ENCODE measurements around the gene GPR148.

GPR148 gene

GRCh38 chr2:130743278-130743677 lies 14.4 kb downstream of the GPR148 start:
- Histone ChIP-seq H3K4me2 (peak overlapping the region in 1 of 11 experiments; percentile 26; a peak in 2 of 22 replicates), H3K36me3 (no peaks in the 10 kb centered on the region), H4K20me1 (no peaks in the 10 kb centered on the region), H3K9ac (no peak overlapping the region), H3K27me3 (no peaks in the 10 kb centered on the region), H3K4me3 (no peak overlapping the region), H3K9me3 (replicated peaks in 1 of 11) (peaks cover 0 to 7% (median 0%) of the 10 kb centered on the region in 11 experiments; a peak in 5 of 22 replicates), H3K27ac (no peak overlapping the region), H3K4me1 (peaks cover 0 to 24% (median 5%) of the 10 kb centered on the region in 10 experiments; a peak in 10 of 20 replicates)
- no peak for TF ChIP-seq Cebpa-rat (IDR thresholded peaks at IDR 0.05)

GRCh38 chr2:130744287-130745117 lies 15.6 kb downstream of the GPR148 start:
- H3K9me3 ChIP-seq (replicated peaks in 1 of 11): peaks cover 0 to 7% (median 0%) of the 10 kb centered on the region in 11 experiments; a peak in 5 of 22 replicates
- no peak overlapping the region for H3K4me2 ChIP-seq
- no peaks in the 10 kb centered on the region for H4K20me1 ChIP-seq
- no peak overlapping the region for H3K4me3 ChIP-seq
- no peak overlapping the region for H3K27ac ChIP-seq
- TF ChIP-seq Cebpa-rat (IDR thresholded peaks at IDR 0.05): no peak
- peaks cover 0 to 24% (median 5%) of the 10 kb centered on the region in 10 experiments; a peak in 10 of 20 replicates for H3K4me1 ChIP-seq
- H3K27me3 ChIP-seq: no peaks in the 10 kb centered on the region
- H3K36me3 ChIP-seq: no peaks in the 10 kb centered on the region
- H3K9ac ChIP-seq: no peak overlapping the region

- Histone ChIP-seq H3K9me3 (replicated peaks in 1 of 11) (peaks cover 0 to 7% (median 0%) of the 10 kb centered on the region in 11 experiments; a peak in 5 of 22 replicates), H3K27ac (no peak overlapping the region), H3K9ac (no peak overlapping the region), H3K27me3 (peaks cover 0 to under 1% (median 0%) of the 10 kb centered on the region in 11 experiments; a peak in 1 of 22 replicates), H3K36me3 (no peaks in the 10 kb centered on the region), H3K4me3 (no peak overlapping the region), H3K4me1 (no peaks in the 10 kb centered on the region), H4K20me1 (no peaks in the 10 kb centered on the region), H3K4me2 (no peak overlapping the region)
- TF ChIP-seq Cebpa-rat (IDR thresholded peaks at IDR 0.05): no peak
These were observed 20.2 kb downstream of the GPR148 start for GRCh38 chr2:130749078-130749477.

GRCh38 chr2:130749641-130750040 lies 20.8 kb downstream of the GPR148 start:
- H3K36me3 ChIP-seq: no peaks in the 10 kb centered on the region
- TF ChIP-seq Cebpa-rat (IDR thresholded peaks at IDR 0.05): no peak
- no peak overlapping the region for H3K9ac ChIP-seq
- peaks cover under 1 to 6% (median 3%) of the 10 kb centered on the region in 11 experiments; a peak in 18 of 22 replicates for H3K27me3 ChIP-seq
- no peaks in the 10 kb centered on the region for H3K4me1 ChIP-seq
- H3K4me3 ChIP-seq: no peak overlapping the region
- H3K4me2 ChIP-seq: no peak overlapping the region
- peaks cover 0 to 1% (median 0%) of the 10 kb centered on the region in 11 experiments; a peak in 1 of 22 replicates for H4K20me1 ChIP-seq
- H3K27ac ChIP-seq: no peak overlapping the region
- H3K9me3 ChIP-seq (replicated peaks in 1 of 11): peaks cover 0 to 5% (median 0%) of the 10 kb centered on the region in 11 experiments; a peak in 5 of 22 replicates

GRCh38 chr2:130754811-130755210 lies 25.9 kb downstream of the GPR148 start:
- H3K9me3 ChIP-seq (replicated peaks in 1 of 11): no peaks in the 10 kb centered on the region
- no peaks in the 10 kb centered on the region for H3K36me3 ChIP-seq
- H3K4me1 ChIP-seq: peaks cover 0 to 9% (median 7%) of the 10 kb centered on the region in 10 experiments; a peak in 11 of 20 replicates
- no peak for TF ChIP-seq Cebpa-rat (IDR thresholded peaks at IDR 0.05)
- H4K20me1 ChIP-seq: peaks cover 0 to 26% (median 7%) of the 10 kb centered on the region in 11 experiments; a peak in 12 of 22 replicates
- no peak overlapping the region for H3K4me3 ChIP-seq
- H3K27me3 ChIP-seq: peaks cover 29 to 46% (median 36%) of the 10 kb centered on the region in 11 experiments
- no peak overlapping the region for H3K27ac ChIP-seq
- no peak overlapping the region for H3K4me2 ChIP-seq
- no peak overlapping the region for H3K9ac ChIP-seq

GRCh38 chr2:130755256-130756052 lies 26.6 kb downstream of the GPR148 start, which contains the start of gene AMER3:
AMER3 (plus strand) TSS chr2:130755540; CDS start chr2:130762073, 6,533 bp downstream.
- peak within 1 kb of the TSS; percentile 89 to 98 (median 96) for H3K4me2 ChIP-seq
- H3K9me3 ChIP-seq (replicated peaks in 1 of 11): no peaks in the 10 kb centered on the region
- no peaks in the 10 kb centered on the region for H3K36me3 ChIP-seq
- H3K27me3 ChIP-seq: peaks cover 29 to 46% (median 36%) of the 10 kb centered on the region in 11 experiments
- no peak within 1 kb of the TSS for H3K27ac ChIP-seq
- peak within 1 kb of the TSS in 5 of 11 experiments; percentile 1 to 55 (median 37); a peak in 6 of 22 replicates for H3K9ac ChIP-seq
- peak within 1 kb of the TSS; percentile 56 to 73 (median 64) for H3K4me3 ChIP-seq
- TF ChIP-seq Cebpa-rat (IDR thresholded peaks at IDR 0.05): no peak
- peaks cover 0 to 9% (median 7%) of the 10 kb centered on the region in 10 experiments; a peak in 11 of 20 replicates for H3K4me1 ChIP-seq
- H4K20me1 ChIP-seq: peaks cover 0 to 32% (median 8%) of the 10 kb centered on the region in 11 experiments; a peak in 12 of 22 replicates

GRCh38 chr2:130756053-130756873 lies 27.4 kb downstream of the GPR148 start:
- TF ChIP-seq Cebpa-rat (IDR thresholded peaks at IDR 0.05): no peak
- Histone ChIP-seq H3K4me2 (peak overlapping the region; percentile 89 to 98 (median 96)), H3K27me3 (peaks cover 29 to 46% (median 36%) of the 10 kb centered on the region in 11 experiments), H3K36me3 (no peaks in the 10 kb centered on the region), H4K20me1 (peaks cover 0 to 38% (median 9%) of the 10 kb centered on the region in 11 experiments; a peak in 12 of 22 replicates), H3K27ac (no peak overlapping the region), H3K4me3 (peak overlapping the region; percentile 56 to 73 (median 64)), H3K9me3 (replicated peaks in 1 of 11) (no peaks in the 10 kb centered on the region), H3K4me1 (peaks cover 0 to 9% (median 7%) of the 10 kb centered on the region in 10 experiments; a peak in 11 of 20 replicates), H3K9ac (peak overlapping the region in 5 of 11 experiments; percentile 1 to 55 (median 37); a peak in 6 of 22 replicates)
